Loucy (cell line): ENCODE results near the gene ANO2.

Experiments used
- H2AFZ ChIP-seq: fragments of 200-600 bp; sonication (generic); 2 replicates; pipeline ENCODE4 v1.6.0; 2016; ENCODE audit warnings: antibody characterized with exemption, mild to moderate bottlenecking, low read length, moderate library complexity
- H3F3A ChIP-seq: fragments of 200-600 bp; 2 replicates; pipeline ENCODE4 v1.6.0; 2016; ENCODE audit warnings: antibody characterized with exemption, low read depth, mild to moderate bottlenecking
- H3K27me3 ChIP-seq: fragments of 200-600 bp; sonication (generic); 2 replicates; pipeline ENCODE4 v1.6.1; 2014; ENCODE audit warnings: low read length, mild to moderate bottlenecking; ENCODE audit not compliant: insufficient read depth, poor library complexity, severe bottlenecking
- H3K36me3 ChIP-seq: fragments of 200-600 bp; sonication (generic); 2 replicates; pipeline ENCODE4 v1.6.1; 2016; ENCODE audit warnings: low read length; ENCODE audit not compliant: insufficient read depth
- H3K4me1 ChIP-seq: fragments of 200-600 bp; sonication (generic); 2 replicates; pipeline ENCODE4 v1.5.1; 2014; ENCODE audit warnings: low read length, mild to moderate bottlenecking; ENCODE audit not compliant: insufficient read depth, poor library complexity, severe bottlenecking
- H3K4me2 ChIP-seq: fragments of 200-600 bp; sonication (generic); 2 replicates; pipeline ENCODE4 v1.6.0; 2014; ENCODE audit warnings: antibody characterized with exemption, low read length, low read depth, mild to moderate bottlenecking; ENCODE audit not compliant: poor library complexity, severe bottlenecking
- H3K4me3 ChIP-seq: fragments of 200-600 bp; sonication (generic); 2 replicates; pipeline ENCODE4 v1.5.1; 2014; ENCODE audit warnings: low read length, mild to moderate bottlenecking, mixed read lengths; ENCODE audit not compliant: poor library complexity, severe bottlenecking
- H3K79me2 ChIP-seq: fragments of 200-600 bp; sonication (generic); 2 replicates; pipeline ENCODE4 v1.6.1; 2014; ENCODE audit warnings: low read length; ENCODE audit not compliant: insufficient read depth
- H3K9ac ChIP-seq: fragments of 200-600 bp; sonication (generic); 2 replicates; pipeline ENCODE4 v1.6.0; 2014; ENCODE audit warnings: mild to moderate bottlenecking, low read depth, low read length, moderate library complexity; ENCODE audit not compliant: poor library complexity, severe bottlenecking
- H3K9me2 ChIP-seq: fragments of 200-600 bp; sonication (generic); replicated peaks from 2 replicates; pipeline ENCODE4 v1.6.1; 2016; ENCODE audit warnings: low read depth, low read length, mixed read lengths
- H3K9me3 ChIP-seq: fragments of 200-600 bp; sonication (generic); 2 replicates; pipeline ENCODE4 v1.6.1; 2014; ENCODE audit warnings: mild to moderate bottlenecking, antibody characterized with exemption, low read length, low read depth; ENCODE audit not compliant: insufficient read depth
- H4K20me1 ChIP-seq: fragments of 200-600 bp; sonication (generic); 2 replicates; pipeline ENCODE4 v1.6.0; 2014; ENCODE audit warnings: antibody characterized with exemption, low read length, mild to moderate bottlenecking; ENCODE audit not compliant: insufficient read depth, poor library complexity, severe bottlenecking
- EZH2phosphoT487 ChIP-seq: fragments of 200-600 bp; IDR thresholded peaks from 2 replicates; pipeline ENCODE4 v1.6.1; 2018; ENCODE audit warnings: antibody characterized with exemption, mild to moderate bottlenecking, moderate library complexity, borderline replicate concordance
- TF ChIP-seq, protein P1 (sequence below): fragments of 200-600 bp; sonication (generic); conservative IDR thresholded peaks from 2 replicates; pipeline ENCODE4 v1.5.1; 2014; ENCODE audit warnings: mild to moderate bottlenecking, antibody characterized with exemption, low read length

Gene ANO2

DNA sequence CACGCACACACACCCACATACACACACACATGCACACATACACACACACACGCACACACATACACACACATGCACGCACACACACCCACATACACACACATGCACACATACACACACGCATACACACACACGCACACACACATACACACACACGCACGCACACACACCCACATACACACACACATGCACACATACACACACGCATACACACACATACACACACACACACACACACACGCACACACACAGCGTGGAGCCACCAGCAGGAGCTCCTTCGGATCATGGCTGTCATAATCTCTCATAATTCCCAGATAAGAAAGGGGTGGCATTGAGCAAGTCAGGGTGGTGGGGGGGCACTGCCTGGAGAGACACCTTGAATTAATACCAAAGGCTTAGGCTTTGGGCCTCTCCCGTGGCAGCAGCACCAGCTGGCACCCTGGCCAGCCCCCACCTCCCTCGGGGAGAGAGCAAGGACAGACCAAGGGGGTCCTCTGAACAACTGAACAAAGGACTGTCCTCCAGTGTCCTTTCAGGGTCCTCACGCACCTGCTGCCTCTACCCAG is 21.9 kb downstream of the ANO2 start:
- TF ChIP-seq, protein P1, sequence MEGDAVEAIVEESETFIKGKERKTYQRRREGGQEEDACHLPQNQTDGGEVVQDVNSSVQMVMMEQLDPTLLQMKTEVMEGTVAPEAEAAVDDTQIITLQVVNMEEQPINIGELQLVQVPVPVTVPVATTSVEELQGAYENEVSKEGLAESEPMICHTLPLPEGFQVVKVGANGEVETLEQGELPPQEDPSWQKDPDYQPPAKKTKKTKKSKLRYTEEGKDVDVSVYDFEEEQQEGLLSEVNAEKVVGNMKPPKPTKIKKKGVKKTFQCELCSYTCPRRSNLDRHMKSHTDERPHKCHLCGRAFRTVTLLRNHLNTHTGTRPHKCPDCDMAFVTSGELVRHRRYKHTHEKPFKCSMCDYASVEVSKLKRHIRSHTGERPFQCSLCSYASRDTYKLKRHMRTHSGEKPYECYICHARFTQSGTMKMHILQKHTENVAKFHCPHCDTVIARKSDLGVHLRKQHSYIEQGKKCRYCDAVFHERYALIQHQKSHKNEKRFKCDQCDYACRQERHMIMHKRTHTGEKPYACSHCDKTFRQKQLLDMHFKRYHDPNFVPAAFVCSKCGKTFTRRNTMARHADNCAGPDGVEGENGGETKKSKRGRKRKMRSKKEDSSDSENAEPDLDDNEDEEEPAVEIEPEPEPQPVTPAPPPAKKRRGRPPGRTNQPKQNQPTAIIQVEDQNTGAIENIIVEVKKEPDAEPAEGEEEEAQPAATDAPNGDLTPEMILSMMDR: no peak
- no peak for TF ChIP-seq EZH2phosphoT487
- no peaks in the 10 kb centered on the region for H3K36me3 ChIP-seq
- H4K20me1 ChIP-seq: no peaks in the 10 kb centered on the region
- no peak overlapping the region for H3K9ac ChIP-seq
- H3K27me3 ChIP-seq: no peaks in the 10 kb centered on the region
- no peak overlapping the region for H3K4me3 ChIP-seq
- H3F3A ChIP-seq: no peaks in the 10 kb centered on the region
- no peaks in the 10 kb centered on the region for H3K9me3 ChIP-seq
- H2AFZ ChIP-seq: no peak overlapping the region
- no peaks in the 10 kb centered on the region for H3K79me2 ChIP-seq
- no peaks in the 10 kb centered on the region for H3K4me1 ChIP-seq
- no peak overlapping the region for H3K4me2 ChIP-seq
- no peaks in the 10 kb centered on the region for H3K9me2 ChIP-seq

DNA sequence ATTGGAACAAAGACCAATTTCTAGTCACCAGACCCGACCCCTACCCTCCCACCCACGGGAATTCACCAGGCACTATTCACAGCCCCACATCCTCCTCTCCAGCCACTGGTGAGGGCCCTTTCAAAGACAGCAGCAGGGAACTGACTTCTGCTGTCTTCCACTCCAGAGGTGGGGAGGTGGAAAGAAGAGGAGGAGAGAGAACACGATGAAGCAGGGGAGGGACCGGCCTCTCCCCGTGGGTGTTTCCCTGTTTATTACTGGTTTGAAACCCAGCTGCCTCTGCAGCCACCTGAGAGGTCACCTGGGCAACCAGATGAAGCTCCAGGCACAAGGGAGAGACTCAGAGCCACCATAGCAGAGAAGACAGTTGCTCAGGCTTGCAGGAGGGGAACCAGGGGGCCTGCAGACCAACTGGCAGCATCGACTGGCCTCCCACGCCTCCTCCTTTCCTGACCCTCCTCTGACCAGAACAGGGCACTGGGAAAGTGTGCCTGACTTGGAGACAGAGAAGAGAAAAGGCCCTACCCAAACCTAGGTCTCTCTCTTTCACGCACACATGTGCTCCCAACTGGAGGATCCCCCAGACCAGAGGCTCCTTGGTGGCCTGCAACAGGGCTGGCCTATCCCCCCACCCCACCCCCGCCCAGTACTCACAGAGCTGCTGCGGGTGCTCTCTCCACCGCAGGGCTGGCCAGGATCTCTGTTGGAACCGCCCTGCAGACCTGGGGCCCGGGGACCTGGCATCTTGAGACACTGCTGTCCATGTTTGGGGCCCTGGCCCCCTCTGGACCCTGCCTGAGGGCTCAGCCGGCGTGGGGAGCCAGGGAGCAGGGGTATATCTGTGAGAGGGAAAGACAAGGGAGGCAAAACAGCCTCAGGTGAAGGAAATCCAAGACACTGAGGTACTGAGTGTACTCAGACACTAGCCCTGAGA is 22.8 kb downstream of the ANO2 start:
- no peak for TF ChIP-seq EZH2phosphoT487
- TF ChIP-seq, protein P1: no peak
- Histone ChIP-seq H3K9me2 (no peaks in the 10 kb centered on the region), H3K79me2 (no peaks in the 10 kb centered on the region), H3K9ac (no peak overlapping the region), H4K20me1 (no peaks in the 10 kb centered on the region), H3F3A (no peaks in the 10 kb centered on the region), H3K27me3 (no peaks in the 10 kb centered on the region), H3K4me2 (no peak overlapping the region), H3K4me1 (no peaks in the 10 kb centered on the region), H3K36me3 (no peaks in the 10 kb centered on the region), H2AFZ (no peak overlapping the region), H3K9me3 (no peaks in the 10 kb centered on the region), H3K4me3 (no peak overlapping the region)

DNA sequence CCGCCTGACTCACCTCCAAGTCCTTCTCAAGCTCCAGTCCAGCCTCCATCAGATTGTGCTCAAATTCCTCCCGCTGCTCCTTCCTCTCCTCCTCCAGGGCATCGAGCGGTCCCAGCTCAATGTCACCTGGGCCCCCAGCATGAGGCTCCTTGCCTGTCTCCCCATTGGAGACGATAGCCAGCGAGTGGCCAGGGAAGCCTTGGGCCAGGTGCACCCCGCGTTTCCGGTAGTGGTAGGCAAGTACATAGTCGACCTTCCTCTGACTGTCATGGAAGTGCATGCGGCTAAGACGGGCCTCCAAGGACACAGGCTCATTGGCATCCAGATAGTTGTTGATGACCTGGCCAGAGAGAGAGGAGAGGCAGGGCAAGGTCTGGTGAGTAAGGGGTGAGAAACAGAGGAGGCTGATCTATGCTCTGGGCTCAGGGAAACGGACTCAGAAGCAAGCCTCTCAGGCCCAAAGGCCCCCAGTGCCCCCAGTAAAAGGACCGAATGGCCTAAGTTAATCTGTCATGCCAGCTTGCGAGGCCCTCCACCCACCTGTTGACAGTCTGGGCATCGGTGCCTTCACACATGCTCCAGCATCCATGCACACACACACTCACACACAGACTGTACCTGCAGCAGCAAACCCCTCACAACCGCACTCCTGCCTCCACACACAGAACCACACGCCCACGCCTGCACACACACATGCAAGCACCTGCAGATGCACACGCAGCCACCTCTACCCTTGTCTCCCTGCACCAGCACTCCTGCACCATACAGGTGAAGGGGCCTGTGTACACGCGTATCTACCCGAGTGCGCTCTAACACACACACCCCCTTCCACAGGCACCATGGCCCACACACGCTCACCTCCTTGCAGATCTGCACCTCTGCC is 23.8 kb downstream of the ANO2 start:
- Histone ChIP-seq H4K20me1 (no peaks in the 10 kb centered on the region), H3K4me3 (no peak overlapping the region), H3K9me3 (no peaks in the 10 kb centered on the region), H3K9me2 (no peaks in the 10 kb centered on the region), H3K79me2 (no peaks in the 10 kb centered on the region), H3K9ac (no peak overlapping the region), H3K36me3 (no peaks in the 10 kb centered on the region), H3K4me1 (no peaks in the 10 kb centered on the region), H3F3A (no peaks in the 10 kb centered on the region), H2AFZ (no peak overlapping the region), H3K4me2 (no peak overlapping the region), H3K27me3 (no peaks in the 10 kb centered on the region)
- TF ChIP-seq EZH2phosphoT487: no peak
- TF ChIP-seq, protein P1: no peak
